HG02973 (cell line): ENCODE results near the gene RYR2.

Source experiments
- ATAC-seq: cut with Tn5 transposase; IDR thresholded peaks from one replicate; pipeline ENCODE4 v1.9.1; 2021; ENCODE audit warnings: moderate library complexity; ENCODE audit not compliant: unreplicated experiment

Gene RYR2

DNA sequence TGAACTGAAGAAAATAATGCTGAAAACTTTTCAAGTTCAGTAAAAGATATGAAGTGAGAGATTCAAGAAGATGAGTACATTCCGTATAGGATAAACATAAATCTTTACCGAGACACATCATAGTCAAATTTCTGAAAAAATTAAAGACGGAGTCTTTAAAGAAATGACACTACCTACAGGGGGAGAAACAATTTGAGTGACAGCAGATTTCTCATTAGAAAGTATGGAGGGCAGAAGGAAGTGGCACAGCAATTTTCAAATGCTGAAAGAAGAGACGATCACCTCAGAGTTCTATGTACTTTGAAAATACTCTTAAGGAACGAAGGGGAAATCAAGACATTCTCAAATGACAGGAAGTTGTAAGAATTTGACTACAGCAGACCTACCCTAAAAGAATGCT, 577.6 kb downstream of the RYR2 start:
- no peak for ATAC-seq

DNA sequence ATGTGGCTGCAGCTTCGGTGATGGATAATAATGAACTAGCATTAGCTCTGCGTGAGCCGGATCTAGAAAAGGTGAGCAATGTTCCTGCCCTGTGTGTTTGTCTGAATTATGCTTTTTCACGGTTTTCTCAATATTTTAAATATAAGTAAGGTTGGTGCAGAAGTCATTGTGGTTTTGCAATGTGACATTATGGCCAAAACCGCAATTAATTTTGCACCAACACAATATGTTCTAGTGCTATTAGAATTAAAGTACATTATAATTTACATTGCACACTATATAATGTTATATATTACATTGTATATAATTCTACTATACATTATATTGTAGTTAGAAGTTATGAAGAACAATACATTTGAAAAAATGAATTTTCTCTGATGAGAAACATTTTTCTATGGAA, 592.9 kb downstream of the RYR2 start:
- no peak for ATAC-seq

DNA sequence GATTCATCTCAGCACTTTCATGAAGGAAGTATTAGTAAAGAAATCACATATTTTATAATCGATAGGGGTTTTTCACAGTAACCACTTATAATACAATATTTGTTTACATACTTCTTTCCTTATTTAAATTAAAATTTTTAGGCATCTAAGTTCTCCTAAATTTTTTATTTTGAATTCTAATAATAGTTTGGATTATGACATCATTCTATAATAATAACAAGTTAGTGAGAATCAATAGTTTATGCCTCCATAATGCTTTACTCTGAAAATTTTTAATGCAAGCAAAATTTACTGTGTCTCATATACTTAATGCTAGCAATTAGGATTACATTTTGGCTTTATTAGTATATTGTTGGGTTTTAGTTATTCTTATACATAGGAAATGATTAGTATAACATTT, 596.6 kb downstream of the RYR2 start:
- ATAC-seq, result no peak

DNA sequence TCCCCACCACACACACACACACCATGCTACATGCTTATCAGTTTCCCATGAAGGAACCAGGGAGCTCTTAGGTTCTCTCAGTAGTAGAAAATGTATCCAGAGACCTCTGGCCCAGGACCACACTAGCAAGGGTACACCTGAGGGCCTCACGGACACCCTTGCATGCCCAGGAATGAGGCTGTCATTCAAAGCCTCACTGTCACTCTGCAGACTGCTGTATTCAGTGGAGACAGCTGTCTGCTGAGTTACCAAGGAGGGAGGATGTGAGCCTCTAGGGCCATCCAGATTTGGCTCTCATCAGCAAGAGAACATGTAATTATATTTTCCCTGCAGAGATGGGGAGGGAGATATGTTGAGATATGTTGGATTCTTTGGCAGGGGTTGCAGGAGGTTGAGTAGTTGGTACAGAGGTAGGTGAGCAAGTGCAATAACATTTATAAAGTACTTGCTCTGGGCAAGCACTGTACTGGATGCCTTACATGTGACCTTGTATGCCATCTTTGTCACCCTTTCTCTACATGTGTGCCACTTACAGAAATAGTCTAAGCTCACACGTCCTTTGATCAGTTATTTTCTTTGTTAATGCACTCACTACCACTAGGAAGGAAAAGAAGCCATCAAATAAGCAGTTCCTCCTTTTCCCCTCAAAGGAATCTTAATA, 598.2 kb downstream of the RYR2 start:
- no peak for ATAC-seq

DNA sequence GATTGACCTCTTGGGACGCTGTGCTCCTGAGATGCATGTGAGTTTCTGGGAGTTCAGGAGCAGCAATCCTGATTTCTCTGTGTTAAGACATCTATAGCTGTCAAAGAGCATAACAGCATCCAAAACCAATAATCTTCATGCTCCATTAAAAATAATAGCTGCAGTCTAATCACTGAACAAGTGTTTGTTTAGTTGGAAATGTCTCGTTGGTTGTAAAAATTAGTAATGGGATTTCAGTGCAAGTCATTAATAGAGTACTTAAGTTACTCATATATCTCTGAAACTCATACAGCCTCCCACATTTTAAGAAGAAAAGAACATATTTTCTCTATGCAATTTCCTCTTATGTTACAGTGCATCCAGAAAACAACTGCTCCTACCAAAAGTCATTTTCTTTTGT, 599.0 kb downstream of the RYR2 start:
- no peak for ATAC-seq

DNA sequence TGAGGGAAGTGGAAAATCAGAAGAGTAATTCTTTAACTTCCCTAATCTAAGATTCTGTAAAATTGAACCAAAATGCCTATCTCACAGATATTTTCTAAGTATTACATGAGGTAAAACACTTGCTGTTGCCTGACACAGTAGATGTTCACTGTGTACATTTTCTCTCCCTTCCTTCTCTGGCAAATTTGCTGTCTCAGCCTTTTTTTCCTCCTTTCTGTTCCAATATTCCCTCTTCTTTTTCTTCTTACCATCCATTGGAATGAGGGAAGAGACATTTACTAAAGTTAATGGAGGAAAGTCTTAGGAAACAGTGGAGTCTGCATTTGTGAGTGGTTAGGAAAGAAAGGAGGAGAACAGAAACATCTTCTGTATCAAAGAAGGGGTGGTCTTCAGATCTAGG, 608.8 kb downstream of the RYR2 start:
- no peak for ATAC-seq

DNA sequence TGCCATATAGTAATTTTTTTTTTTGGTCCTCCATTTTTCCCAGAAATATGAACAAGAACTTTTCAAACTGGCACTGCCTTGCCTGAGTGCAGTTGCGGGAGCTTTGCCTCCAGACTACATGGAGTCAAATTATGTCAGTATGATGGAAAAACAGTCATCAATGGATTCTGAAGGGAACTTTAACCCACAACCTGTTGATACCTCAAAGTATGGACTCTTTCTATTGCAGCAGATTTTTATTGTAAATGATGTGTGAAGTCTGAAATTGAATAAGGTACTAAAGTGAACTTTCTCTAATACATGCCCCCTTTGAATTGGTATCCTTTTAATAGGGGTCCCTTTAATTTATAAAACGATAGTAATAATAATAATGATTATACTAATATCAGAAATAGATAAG, 613.8 kb downstream of the RYR2 start:
- no peak for ATAC-seq

DNA sequence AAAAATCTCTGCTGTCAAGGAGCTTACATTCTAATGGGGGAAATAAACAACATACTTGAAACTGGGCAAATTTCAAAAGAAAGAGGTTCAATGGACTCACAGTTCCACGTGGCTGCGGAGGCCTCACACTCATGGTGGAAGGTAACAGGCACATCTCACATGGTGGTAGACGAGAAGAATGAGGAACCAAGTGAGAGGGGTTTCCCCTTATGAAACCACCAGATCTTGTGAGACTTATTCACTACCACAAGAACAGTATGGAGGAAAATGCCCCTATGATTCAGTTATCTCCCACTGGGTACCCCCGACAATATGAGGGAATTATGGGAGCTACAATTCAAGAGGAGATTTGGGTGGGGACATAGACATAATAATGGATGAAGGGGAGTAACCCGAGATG, 622.4 kb downstream of the RYR2 start:
- no peak for ATAC-seq

DNA sequence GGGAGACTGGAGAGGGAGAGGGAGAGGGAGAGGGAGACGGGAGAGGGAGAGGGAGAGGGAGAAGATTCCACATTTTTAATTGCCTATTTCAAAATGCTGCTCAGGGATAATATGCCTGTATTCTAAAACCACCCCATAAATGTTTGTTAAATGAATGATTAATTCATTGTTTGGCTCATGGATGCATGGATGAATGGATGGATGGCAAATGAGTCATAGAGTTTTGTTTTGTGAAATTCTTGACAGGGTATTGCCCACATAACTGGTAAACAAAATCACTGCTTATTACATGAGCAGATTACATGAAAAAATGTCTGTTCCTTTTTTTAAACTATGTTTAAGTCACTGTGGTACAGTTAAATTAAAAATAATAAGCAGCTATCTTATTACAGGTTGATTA, 628.3 kb downstream of the RYR2 start:
- no peak for ATAC-seq

DNA sequence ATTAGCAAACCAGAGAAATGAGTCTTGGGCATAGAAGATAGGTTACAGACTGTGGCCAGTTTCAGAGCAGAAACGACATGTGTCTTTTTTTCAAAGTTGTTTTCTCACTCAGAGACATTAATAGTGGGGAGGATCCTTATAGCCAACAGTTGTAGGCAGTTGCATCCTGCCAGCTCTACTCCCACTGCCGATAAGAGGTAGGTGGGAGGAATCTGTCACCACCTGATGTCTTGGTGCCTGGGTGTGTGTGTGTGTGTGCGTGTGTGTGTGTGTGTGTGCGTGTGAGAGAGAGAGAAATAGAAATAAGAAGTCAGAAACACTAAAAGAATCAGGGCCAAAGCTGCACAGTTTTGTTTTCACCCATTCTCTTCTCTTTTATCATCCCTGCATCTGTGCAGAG, 629.3 kb downstream of the RYR2 start:
- ATAC-seq, result no peak

DNA sequence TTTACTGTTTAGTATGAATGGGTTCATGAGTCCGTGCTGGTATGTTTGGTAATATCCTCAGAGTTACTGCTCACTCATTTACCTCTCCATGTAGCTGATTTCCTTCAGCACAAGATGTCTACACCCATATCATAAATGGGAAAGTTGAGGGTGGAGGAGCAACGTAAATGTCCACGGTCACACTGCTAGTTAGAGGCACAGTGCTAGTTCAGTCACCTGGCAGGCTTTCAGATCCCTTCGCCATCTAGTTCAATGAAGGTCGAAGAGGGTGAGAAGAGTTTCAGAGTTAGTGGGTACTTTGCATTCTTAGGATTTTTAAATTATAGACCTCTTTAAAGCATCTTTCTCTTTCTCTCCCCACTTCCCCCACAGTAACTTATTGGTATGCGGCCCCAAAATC, 630.0 kb downstream of the RYR2 start:
- no peak for ATAC-seq

DNA sequence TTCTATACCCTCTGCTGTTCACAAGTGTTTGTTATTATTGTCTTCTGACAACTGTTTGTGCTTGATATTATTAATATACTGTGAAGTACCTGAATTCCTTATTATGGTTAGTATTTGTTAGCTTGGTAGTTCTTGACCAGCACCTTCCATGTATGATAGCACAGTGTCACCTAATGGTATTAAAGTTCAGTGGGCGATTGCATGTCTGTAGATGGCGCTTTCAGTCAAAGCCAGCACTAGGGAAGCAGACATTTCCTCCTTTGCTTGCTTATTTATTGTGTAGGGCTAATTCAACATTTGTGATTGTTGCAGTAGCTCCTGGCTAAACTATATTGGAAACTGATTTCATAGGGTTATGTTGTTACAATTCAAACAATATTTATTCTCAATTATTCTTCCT, 630.8 kb downstream of the RYR2 start:
- no peak for ATAC-seq

DNA sequence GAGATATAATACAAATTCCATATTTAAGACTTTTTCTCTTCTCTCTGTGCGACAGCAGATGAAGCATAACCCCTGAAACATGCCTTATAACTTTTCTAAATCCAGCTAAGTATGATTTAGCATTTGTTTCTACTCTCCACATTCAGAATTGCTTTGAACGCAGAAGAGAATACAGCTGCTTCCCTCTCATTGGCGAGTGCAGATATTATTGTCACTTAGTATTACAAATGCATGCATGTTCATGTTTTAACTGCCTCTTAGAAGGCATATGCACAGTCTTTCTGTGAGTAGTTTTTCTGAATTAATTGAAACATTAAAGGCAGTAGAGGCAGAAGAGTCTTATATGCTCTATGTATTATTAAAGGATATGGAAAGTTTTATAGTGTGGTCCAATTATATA, 631.6 kb downstream of the RYR2 start:
- ATAC-seq, result no peak

DNA sequence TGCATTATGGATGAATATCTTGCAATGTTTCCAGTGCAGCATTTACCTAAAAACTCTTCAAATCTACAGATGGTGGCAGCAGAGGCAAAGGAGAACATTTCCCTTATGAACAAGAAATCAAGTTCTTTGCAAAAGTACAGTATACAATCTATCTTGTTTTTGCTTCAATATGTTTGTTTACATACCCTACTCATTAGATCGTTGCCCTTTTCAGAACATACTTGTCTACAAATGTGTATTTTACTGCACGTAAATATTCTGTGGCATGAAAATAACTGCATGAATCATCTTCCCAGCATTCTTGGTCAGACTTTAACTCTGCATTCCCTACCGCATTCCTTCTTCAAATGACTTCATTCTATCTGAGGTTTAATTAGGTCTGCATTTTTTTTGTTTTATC, 636.0 kb downstream of the RYR2 start:
- no peak for ATAC-seq

DNA sequence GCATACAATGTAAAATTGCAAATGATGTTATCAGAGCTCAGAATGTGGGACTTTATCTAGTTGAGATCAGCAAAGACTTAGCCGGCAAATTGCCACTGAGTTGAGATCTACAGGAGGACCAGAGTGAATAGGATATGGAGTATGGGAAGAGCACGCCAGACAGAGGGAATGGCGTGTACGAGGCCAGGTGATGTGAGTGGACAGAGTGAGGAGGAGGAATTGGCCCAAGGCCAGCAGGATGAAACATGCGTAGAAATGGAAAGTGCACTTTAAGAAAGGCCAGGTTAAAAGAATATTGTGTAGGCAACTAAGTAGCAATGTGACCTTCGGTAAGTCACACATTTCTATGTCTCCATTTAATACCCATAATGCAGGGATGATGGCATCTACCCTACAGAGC, 637.7 kb downstream of the RYR2 start:
- ATAC-seq, result no peak

DNA sequence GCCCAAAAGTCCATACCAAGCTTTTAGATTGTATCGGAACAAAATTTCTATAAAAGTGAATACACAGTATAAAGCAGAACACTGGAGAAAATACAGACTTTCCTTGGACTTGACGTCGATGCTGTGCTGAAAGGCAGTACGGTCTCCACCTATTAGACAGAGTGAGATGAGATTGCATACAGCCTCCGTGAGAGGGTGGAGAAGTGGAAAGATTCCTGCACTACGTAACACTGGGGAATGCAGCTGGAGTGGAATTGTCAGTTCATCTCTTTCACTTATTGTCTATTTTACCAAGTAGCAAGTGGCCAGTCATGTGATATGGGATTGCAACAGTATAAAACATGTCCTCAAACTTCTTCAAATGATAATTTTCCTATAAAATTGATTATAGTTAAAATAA, 639.2 kb downstream of the RYR2 start:
- ATAC-seq, result no peak

DNA sequence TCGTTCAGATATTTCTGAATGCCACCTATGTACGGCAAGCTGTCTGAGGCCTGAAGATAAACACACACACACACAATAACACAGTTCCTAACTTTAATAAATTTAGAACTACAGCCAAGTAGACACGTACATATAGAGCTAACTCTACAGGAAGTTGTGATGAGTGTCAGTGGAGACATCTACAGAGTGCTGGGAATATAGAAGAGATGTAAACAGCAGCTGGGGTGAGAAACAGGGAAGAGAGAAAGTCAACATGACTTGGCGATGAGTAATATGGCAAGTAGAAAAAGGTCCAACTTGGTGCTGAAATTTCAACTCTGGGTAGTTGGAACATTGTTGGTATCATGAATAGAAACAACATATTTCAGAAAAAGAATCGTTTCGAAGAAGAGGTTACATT, 642.3 kb downstream of the RYR2 start:
- no peak for ATAC-seq

DNA sequence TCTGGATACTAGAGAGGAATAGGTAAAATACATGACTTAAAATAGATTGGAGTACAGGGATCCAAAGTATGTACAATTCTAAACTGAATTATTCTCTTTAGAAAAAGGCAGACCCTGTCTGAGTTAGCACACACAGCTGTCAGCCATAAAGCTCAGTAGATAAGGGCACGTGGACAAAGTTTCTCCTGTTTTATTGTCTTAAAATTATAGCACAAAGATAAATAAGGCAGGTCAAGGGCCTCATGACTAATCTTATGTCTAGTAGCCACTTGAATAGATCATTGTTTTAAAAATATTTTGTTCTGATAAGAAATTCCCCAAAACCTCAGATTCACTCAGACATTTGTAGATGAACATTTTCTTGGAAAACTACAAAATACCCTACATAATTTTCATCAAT, 643.6 kb downstream of the RYR2 start:
- no peak for ATAC-seq

DNA sequence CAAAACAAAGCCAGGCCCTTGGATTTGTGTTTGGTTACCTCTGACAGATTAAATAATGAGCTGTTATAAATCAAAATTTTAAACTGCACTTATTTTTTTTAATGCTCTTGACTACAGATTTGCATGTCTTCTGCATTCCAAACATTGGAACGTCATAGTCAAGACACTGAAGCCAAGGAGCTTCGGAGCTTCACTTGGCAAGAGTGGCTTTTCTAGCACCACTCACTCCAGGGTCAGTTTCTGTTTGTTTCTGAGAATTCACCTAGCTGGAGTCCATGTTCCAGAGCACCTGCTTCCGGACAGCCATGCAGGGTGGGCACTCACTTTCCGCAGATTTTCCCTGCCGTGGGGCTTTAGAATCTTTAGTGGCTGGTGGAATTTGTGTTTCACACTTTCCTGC, 645.8 kb downstream of the RYR2 start:
- ATAC-seq, result no peak

DNA sequence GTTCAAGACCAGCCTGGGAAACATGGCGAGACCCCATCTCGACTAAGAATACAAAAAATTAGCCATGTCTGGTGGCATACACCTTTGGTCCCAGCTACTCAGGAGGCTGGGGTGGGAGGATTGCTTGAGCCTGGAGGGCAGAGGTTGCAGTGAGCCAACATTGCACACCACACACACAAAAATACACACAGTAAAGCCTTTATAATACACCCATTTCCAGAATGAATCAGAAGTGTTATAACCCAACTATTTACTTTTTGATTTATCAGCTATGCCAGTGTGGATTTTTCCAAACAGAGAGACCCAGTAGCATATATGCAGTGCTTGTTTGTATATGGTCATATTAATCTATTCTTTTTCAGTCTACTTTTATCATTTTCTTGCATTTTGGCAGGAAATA, 648.7 kb downstream of the RYR2 start:
- ATAC-seq, result no peak

DNA sequence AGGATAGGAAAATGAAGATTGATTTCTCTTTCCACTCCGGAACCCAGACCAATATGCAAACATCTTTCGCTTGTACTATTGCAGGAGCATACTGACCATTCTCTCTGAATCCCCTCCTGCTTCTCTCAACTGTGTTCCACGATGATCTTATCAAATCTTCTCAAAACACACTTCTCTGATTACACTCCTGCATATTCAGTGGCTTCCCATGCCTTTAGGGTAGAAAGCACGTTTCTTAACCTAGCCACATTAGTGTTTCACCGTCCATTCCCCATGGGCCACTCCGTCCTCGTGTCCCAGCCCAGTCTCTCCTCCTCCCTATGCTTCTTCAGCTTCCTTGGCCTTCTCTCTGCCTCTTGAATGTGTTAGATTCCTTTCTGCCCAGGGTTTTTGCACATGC, 650.3 kb downstream of the RYR2 start:
- ATAC-seq, result no peak

DNA sequence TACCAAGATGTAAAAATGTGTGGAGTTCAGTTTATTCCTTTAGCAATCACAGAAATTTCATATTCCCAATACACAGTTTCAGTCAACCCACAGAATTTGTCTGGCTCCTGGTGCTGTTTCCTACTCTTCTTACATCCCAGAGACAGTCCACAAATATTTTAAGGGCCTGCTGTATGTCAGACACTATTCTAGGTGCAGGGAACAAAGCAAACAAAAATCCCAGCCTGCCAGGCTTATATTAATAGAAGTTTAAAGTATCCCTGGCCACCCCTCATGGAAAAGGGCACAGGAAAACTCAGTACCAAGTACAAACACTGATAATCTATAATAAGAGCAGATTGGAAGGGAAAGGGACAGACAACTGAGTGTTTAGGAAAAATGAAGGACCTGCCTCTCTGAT, 653.9 kb downstream of the RYR2 start:
- no peak for ATAC-seq

DNA sequence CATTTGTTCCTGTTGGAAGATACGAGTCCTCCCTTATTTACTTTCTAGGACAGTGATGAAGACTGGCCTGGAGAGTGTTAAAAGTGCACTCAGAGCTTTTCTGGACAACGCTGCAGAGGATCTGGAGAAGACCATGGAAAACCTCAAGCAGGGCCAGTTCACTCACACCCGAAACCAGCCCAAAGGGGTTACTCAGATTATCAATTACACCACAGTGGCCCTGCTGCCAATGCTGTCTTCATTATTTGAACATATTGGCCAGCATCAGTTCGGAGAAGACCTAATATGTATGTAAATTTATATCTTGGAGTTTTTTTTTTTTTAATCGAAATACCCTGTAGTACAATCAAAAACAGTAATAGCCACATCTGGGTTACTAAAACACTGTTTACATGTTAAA, 658.2 kb downstream of the RYR2 start:
- ATAC-seq, result no peak

DNA sequence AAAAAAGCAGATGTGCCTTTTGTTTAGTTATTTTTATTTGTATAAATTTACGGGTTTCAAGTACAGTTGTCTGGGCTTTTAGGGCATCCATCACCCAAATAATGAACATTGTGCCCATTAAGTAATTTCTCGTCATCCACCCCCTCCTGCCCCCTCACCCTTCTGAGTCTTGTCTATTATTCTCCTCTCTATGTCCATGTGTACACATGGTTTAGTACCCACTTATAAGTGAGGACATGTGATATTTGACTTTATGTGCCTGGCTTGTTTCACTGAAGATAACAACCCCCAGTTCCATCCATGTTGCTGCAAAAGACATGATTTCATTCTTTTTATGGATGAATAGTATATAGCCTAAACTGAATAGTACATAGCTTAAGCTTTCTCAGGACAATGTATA, 659.5 kb downstream of the RYR2 start:
- no peak for ATAC-seq
